NCI-H510A (cell line): ENCODE data around the gene MXI1.
"Not testable (repeated sequence)": the region's sequence is repeated elsewhere in the genome, so short reads cannot be mapped to it uniquely, and the experiment has no call there.

Experiments used
- DNase-seq: peaks from one replicate; lab custom pipeline; 2025; lab: John Stamatoyannopoulos, UW

Gene MXI1

GRCh38 chr10:110321869-110322620 is 114.6 kb downstream of the MXI1 start:
- DNase-seq, result no peak

GRCh38 chr10:110323503-110323902 is 116.1 kb downstream of the MXI1 start:
- no peak for DNase-seq

GRCh38 chr10:110324201-110324804 is 116.9 kb downstream of the MXI1 start:
- DNase-seq, result no peak

- DNase-seq, result no peak
Observed at GRCh38 chr10:110324805-110325280, 117.4 kb downstream of the MXI1 start.

GRCh38 chr10:110326351-110327032 is 119.1 kb downstream of the MXI1 start:
- DNase-seq, result no peak

- no peak for DNase-seq
Observed at GRCh38 chr10:110327262-110327914, 120.0 kb downstream of the MXI1 start.

- no peak for DNase-seq
Observed at GRCh38 chr10:110330675-110331074, 123.3 kb downstream of the MXI1 start.

- not testable (repeated sequence) for DNase-seq
Observed at GRCh38 chr10:110331226-110331795, 123.9 kb downstream of the MXI1 start.

GRCh38 chr10:110334061-110334656 is 126.8 kb downstream of the MXI1 start:
- DNase-seq, result no peak

GRCh38 chr10:110335314-110336064 is 128.1 kb downstream of the MXI1 start:
- DNase-seq, result no peak

GRCh38 chr10:110336111-110336721 is 128.8 kb downstream of the MXI1 start:
- no peak for DNase-seq
